Stomach (tissue), 9 donors: ENCODE measurements around the gene OR4M1. TPM values are rescaled to one million over a fixed set of nuclear protein-coding genes. Genes with fewer than 3 reads are reported as not detected.
"Not testable (repeated sequence)": the region's sequence is repeated elsewhere in the genome, so short reads cannot be mapped to it uniquely, and the experiment has no call there.

Experiments used
- DNase-seq, 2 donors: peaks; one replicate each; pipeline versions ENCODE4 v3.0.0 to v3.0.0-alpha.2; 2013 to 2019
- H3K27ac ChIP-seq, 5 donors: fragments of 200-600 bp in 4 of 5; sonication (generic) in 4 of 5; one replicate each; pipeline ENCODE4 v1.5.1; 2013 to 2019; ENCODE audit warnings: mild to moderate bottlenecking in 1 of 5, moderate library complexity in 1 of 5
- H3K27me3 ChIP-seq, 3 donors: fragments of 200-600 bp; sonication (generic); one replicate each; pipeline ENCODE4 v1.5.1; 2017 to 2019; ENCODE audit warnings: mixed run types in 1 of 3
- H3K36me3 ChIP-seq, 4 donors: fragments of 200-600 bp; sonication (generic); 1 replicate in 3 of 4; 2 replicates in 1 of 4; pipeline ENCODE4 v1.5.1; 2016 to 2019
- H3K4me1 ChIP-seq, 4 donors: fragments of 200-600 bp; sonication (generic); one replicate each; pipeline ENCODE4 v1.5.1; 2016 to 2019
- H3K4me3 ChIP-seq, 4 donors: fragments of 200-600 bp; sonication (generic) in 3 of 4; one replicate each; pipeline ENCODE4 v1.5.1; 2016 to 2019; ENCODE audit warnings: mild to moderate bottlenecking in 1 of 4
- H3K9me3 ChIP-seq, 4 donors: fragments of 200-600 bp; sonication (generic); one replicate each; pipeline ENCODE4 v1.5.1; 2016 to 2019
- CTCF ChIP-seq, 7 experiments: fragments of 450-650 bp in 4 of 7; fragments of 200-600 bp in 3 of 7; sonication (generic) in 3 of 7; IDR thresholded peaks; one replicate each; pipeline ENCODE4 v1.5.1; 2016 to 2019; ENCODE audit warnings: antibody characterized with exemption in 7 of 7, control low read depth in 2 of 7, mild to moderate bottlenecking in 1 of 7
- EP300 ChIP-seq: sonication (generic); formaldehyde crosslinking; IDR thresholded peaks from one replicate; pipeline ENCODE4 v1.6.1; 2017; ENCODE audit warnings: antibody characterized with exemption
- POLR2A ChIP-seq, 4 donors: fragments of 450-650 bp; IDR thresholded peaks; one replicate each; pipeline ENCODE4 v1.6.1; 2016; ENCODE audit warnings: antibody characterized with exemption in 4 of 4, control low read depth in 2 of 4, mild to moderate bottlenecking in 1 of 4, moderate library complexity in 1 of 4
- POLR2AphosphoS5 ChIP-seq, 3 donors: sonication (generic); formaldehyde crosslinking; IDR thresholded peaks; one replicate each; pipeline ENCODE4 v1.6.1; 2016; ENCODE audit warnings: antibody characterized with exemption in 3 of 3
- WGBS, 5 donors: extraction: QIAGEN DNeasy Blood & Tissue Kit in 3 of 5; methylation state at CpG; one replicate each; pipeline versions ENCODE4 v1.1.5 to v1.1.7; 2013 to 2018; 5-methylcytosine and 5-hydroxymethylcytosine counted together
- intact Hi-C: fragments of 100-400 bp; cut with DNase I; formaldehyde crosslinking; loops from one replicate; pipeline ENCODE4 v1.15.1; 2023; ENCODE audit warnings: low total_unique reads
- polyA plus RNA-seq, 3 donors: library from polyadenylated mRNA; stranded (reverse); fragments of 200-250 nt; gene quantifications; one replicate each; pipeline ENCODE4 v1.2.3, GENCODE V29; 2013
- total RNA-seq, 5 donors: library from RNA; depleted of rRNA; stranded (reverse); fragments of >200 nt; gene quantifications; one replicate each; pipeline versions ENCODE4 v1.1.0 to v1.2.3, GENCODE V29; 2014 to 2016
- donor health status: healthy with polysubstance abuse.
- donor health status: Bipolar disorder and iron deficiency.
- donor health status: healthy.

Gene OR4M1
- total and polyA plus RNA-seq, 8 donors, result not detected

GRCh38 chr14:19823178-19823577, 49.9 kb downstream of the OR4M1 start:
- 29 to 61% (median 48%) methylated on average over 1 of the region's 1 CpG for WGBS, 5 donors
- Histone ChIP-seq H3K27ac (no peak overlapping the region), H3K4me3 (no peak overlapping the region), H3K27me3 (no peaks in the 10 kb centered on the region), H3K36me3 (no peaks in the 10 kb centered on the region), H3K4me1 (no peaks in the 10 kb centered on the region), H3K9me3 (peaks cover 0 to 28% (median 14%) of the 10 kb centered on the region in 4 donors)
- TF ChIP-seq CTCF (IDR thresholded peaks at IDR 0.05), result no peak
- DNase-seq, result no peak
- intact Hi-C loops, result no loop called here

- H3K4me1 ChIP-seq, result no peaks in the 10 kb centered on the region
- no peak overlapping the region for H3K27ac ChIP-seq
- WGBS, 5 donors, result 10 to 34% (median 20%) methylated on average over 1 of the region's 1 CpG
- no peak for TF ChIP-seq POLR2A (IDR thresholded peaks at IDR 0.05)
- no peak for TF ChIP-seq POLR2AphosphoS5 (IDR thresholded peaks at IDR 0.05)
- no peak for TF ChIP-seq EP300
- no peak for TF ChIP-seq CTCF (IDR thresholded peaks at IDR 0.05)
- intact Hi-C loops, result no loop called here
- no peaks in the 10 kb centered on the region for H3K36me3 ChIP-seq
- H3K27me3 ChIP-seq, result no peaks in the 10 kb centered on the region
- H3K4me3 ChIP-seq, result no peak overlapping the region
- H3K9me3 ChIP-seq, result peaks cover 0 to 28% (median 14%) of the 10 kb centered on the region in 4 donors
- no peak for DNase-seq
Measured at GRCh38 chr14:19823765-19824164, 50.5 kb downstream of the OR4M1 start.

- H3K4me3 ChIP-seq, H3K9me3 ChIP-seq, H3K4me1 ChIP-seq, H3K27me3 ChIP-seq, DNase-seq, H3K27ac ChIP-seq, H3K36me3 ChIP-seq, intact Hi-C loops: not testable (repeated sequence)
- 59 to 67% (median 62%) methylated on average over 12 of the region's 12 CpGs for WGBS, 5 donors
Measured at GRCh38 chr14:19827626-19828244, 54.4 kb downstream of the OR4M1 start.

GRCh38 chr14:19828314-19828713, 55.0 kb downstream of the OR4M1 start:
- H3K36me3 ChIP-seq, result no peaks in the 10 kb centered on the region

More at GRCh38 chr14:19828314-19828713, 55.0 kb downstream of the OR4M1 start:
- TF ChIP-seq CTCF (IDR thresholded peaks at IDR 0.05), result no peak
- no peak for TF ChIP-seq POLR2AphosphoS5 (IDR thresholded peaks at IDR 0.05)
- no peak for TF ChIP-seq EP300
- no peak for TF ChIP-seq POLR2A (IDR thresholded peaks at IDR 0.05)
- no peak overlapping the region for H3K27ac ChIP-seq
- WGBS, 5 donors, result 77 to 85% (median 82%) methylated on average over 2 of the region's 2 CpGs
- no peaks in the 10 kb centered on the region for H3K4me1 ChIP-seq
- no peaks in the 10 kb centered on the region for H3K27me3 ChIP-seq
- no peak for DNase-seq
- intact Hi-C loops, result no loop called here
- no peak overlapping the region for H3K4me3 ChIP-seq
- no peaks in the 10 kb centered on the region for H3K9me3 ChIP-seq

Other genes with a start within 250 kb of the OR4M1 start
- not detected for gene OR11H2, start 59.6 kb upstream of the OR4M1 start, total RNA-seq
- not detected for gene OR11H2, start 59.6 kb upstream of the OR4M1 start, polyA plus RNA-seq
- not detected for gene OR4Q3, start 29.9 kb upstream of the OR4M1 start, total RNA-seq
- not detected for gene OR4Q3, start 29.9 kb upstream of the OR4M1 start, polyA plus RNA-seq
- not detected for gene OR4N2, start 30.3 kb downstream of the OR4M1 start, total RNA-seq
- not detected for gene OR4N2, start 30.3 kb downstream of the OR4M1 start, polyA plus RNA-seq
- under 1 TPM in 1 of 5 donors, not detected in 4; under 0.01 TPM for gene OR4K2, start 101.6 kb downstream of the OR4M1 start, total RNA-seq
- not detected for gene OR4K2, start 101.6 kb downstream of the OR4M1 start, polyA plus RNA-seq
- not detected for gene OR4K5, start 147.1 kb downstream of the OR4M1 start, total RNA-seq
- gene OR4K5, start 147.1 kb downstream of the OR4M1 start, polyA plus RNA-seq, result not detected
- gene OR4K1, start 157.4 kb downstream of the OR4M1 start, total RNA-seq, result not detected
- not detected for gene OR4K1, start 157.4 kb downstream of the OR4M1 start, polyA plus RNA-seq
- not detected for gene OR4K15, start 202.1 kb downstream of the OR4M1 start, total RNA-seq
- not detected for gene OR4K15, start 202.1 kb downstream of the OR4M1 start, polyA plus RNA-seq
- gene OR4Q2, start 228.7 kb downstream of the OR4M1 start, total RNA-seq, result not detected
- not detected for gene OR4Q2, start 228.7 kb downstream of the OR4M1 start, polyA plus RNA-seq
- not detected for gene OR4K14, start 245.8 kb downstream of the OR4M1 start, total RNA-seq
- not detected for gene OR4K14, start 245.8 kb downstream of the OR4M1 start, polyA plus RNA-seq